Measurements from ENCODE around the gene TAF5L. TPM values are rescaled to one million over a fixed set of nuclear protein-coding genes. Genes with fewer than 3 reads are reported as not detected.

Gene TAF5L
- 10 to 100 TPM; 20.5 to 30.4 (median 24.6) TPM for total RNA-seq

- Histone ChIP-seq H3K36me3 (peaks cover 0 to 4% of the 10 kb centered on the region in 2 donors), H3K27me3 (no peaks in the 10 kb centered on the region), H3K4me3 (peak within 1 kb of the TSS; percentile 80 to 83), H3K27ac (peak within 1 kb of the TSS; percentile 66 to 96 (median 94)), H3K9me3 (no peaks in the 10 kb centered on the region), H3K4me1 (peaks cover 5 to 54% (median 12%) of the 10 kb centered on the region in 3 donors)
- peak; percentile 59 to 72 for TF ChIP-seq POLR2A (IDR thresholded peaks at IDR 0.05)
- no peak for TF ChIP-seq EP300 (IDR thresholded peaks at IDR 0.05)
- TF ChIP-seq POLR2AphosphoS5 (IDR thresholded peaks at IDR 0.05), result peak; percentile 43
- peak in 3 of 4 experiments; percentile 20 to 32 (median 30) for TF ChIP-seq CTCF (IDR thresholded peaks at IDR 0.05)
- ATAC-seq, result peak; percentile 97
- WGBS, 2 donors (ENCODE audit: low coverage in 1 of 2), result 0% methylated on average over 4 to 7 of the region's 97 CpGs
These were observed at the start of gene TAF5L, which contains the start of gene URB2 for GRCh38 chr1:229625915-229626831. TSS of gene TAF5L (minus strand) at chr1:229626122. CDS start at chr1:229614482, 11,640 bp downstream. TSS of gene URB2 (plus strand) at chr1:229626247. CDS start at chr1:229627634, 1,387 bp downstream.

DNA sequence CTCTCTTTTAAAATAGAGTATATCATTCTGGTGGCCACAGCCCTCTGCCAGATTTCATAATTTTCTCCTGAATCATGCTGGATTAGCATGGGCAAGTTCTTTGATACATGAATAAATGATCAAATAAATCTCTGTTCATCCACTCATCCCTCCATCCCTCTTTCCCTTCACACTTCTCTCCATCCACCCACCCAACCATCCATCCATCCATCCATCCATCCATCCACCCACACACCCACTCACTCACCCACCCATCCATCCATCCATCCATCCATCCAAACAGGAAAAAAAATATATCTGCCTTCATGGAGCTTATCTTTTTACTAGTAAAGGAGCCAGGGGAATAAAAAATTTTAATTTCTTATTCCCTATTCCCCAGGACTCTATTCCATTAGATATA is 49.5 kb upstream of the TAF5L start:
- H3K9me3 ChIP-seq, result no peaks in the 10 kb centered on the region
- H3K4me3 ChIP-seq, result no peak overlapping the region
- H3K27me3 ChIP-seq, result no peaks in the 10 kb centered on the region
- H3K4me1 ChIP-seq, result no peaks in the 10 kb centered on the region
- no peaks in the 10 kb centered on the region for H3K36me3 ChIP-seq
- no peak for TF ChIP-seq EP300 (IDR thresholded peaks at IDR 0.05)
- no peak for TF ChIP-seq CTCF (IDR thresholded peaks at IDR 0.05)
- TF ChIP-seq POLR2A (IDR thresholded peaks at IDR 0.05), result no peak
- TF ChIP-seq POLR2AphosphoS5 (IDR thresholded peaks at IDR 0.05), result no peak
- ATAC-seq, result no peak
- H3K27ac ChIP-seq, result no peak overlapping the region

DNA sequence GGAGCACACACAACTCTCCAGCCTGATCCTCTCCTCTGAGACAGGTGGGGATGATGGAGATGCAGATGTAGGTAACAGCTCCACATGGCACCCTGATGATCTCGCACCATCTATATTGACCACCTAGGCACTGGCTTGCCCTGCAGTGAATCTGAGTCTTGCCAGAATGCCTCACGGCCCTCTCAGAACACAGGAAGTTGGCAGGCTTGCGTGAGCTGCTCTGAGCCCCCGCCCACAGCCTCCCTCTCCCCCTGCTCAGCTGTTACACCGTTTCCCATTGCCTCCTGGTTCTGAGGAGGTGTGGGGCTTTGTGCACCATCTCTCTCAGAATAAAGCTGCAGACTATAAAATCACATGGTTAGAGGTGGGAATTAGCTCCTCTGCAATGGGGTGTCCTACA is 48.1 kb upstream of the TAF5L start:
- no peak for TF ChIP-seq CTCF (IDR thresholded peaks at IDR 0.05)
- TF ChIP-seq POLR2AphosphoS5 (IDR thresholded peaks at IDR 0.05), result no peak
- TF ChIP-seq POLR2A (IDR thresholded peaks at IDR 0.05), result no peak
- TF ChIP-seq EP300 (IDR thresholded peaks at IDR 0.05), result no peak
- no peaks in the 10 kb centered on the region for H3K27me3 ChIP-seq
- no peaks in the 10 kb centered on the region for H3K36me3 ChIP-seq
- H3K4me1 ChIP-seq, result peaks cover 0 to 4% (median 0%) of the 10 kb centered on the region in 3 donors
- H3K27ac ChIP-seq, result no peak overlapping the region
- WGBS, 2 donors (ENCODE audit: low coverage in 1 of 2), result 49 to 50% methylated on average over 1 to 3 of the region's 5 CpGs
- ATAC-seq, result no peak
- no peak overlapping the region for H3K4me3 ChIP-seq
- no peaks in the 10 kb centered on the region for H3K9me3 ChIP-seq

GRCh38 chr1:229672246-229672645 is 46.3 kb upstream of the TAF5L start:
- TF ChIP-seq EP300 (IDR thresholded peaks at IDR 0.05), result no peak
- TF ChIP-seq CTCF (IDR thresholded peaks at IDR 0.05), result no peak
- TF ChIP-seq POLR2AphosphoS5 (IDR thresholded peaks at IDR 0.05), result no peak
- TF ChIP-seq POLR2A (IDR thresholded peaks at IDR 0.05), result no peak
- Histone ChIP-seq H3K4me1 (peaks cover 0 to 4% (median 0%) of the 10 kb centered on the region in 3 donors), H3K4me3 (no peak overlapping the region), H3K27me3 (no peaks in the 10 kb centered on the region), H3K36me3 (no peaks in the 10 kb centered on the region), H3K9me3 (no peaks in the 10 kb centered on the region), H3K27ac (no peak overlapping the region)
- no peak for ATAC-seq
- 47 to 73% methylated on average over 1 to 2 of the region's 2 CpGs for WGBS, 2 donors (ENCODE audit: low coverage in 1 of 2)

Measured in gastroesophageal sphincter (tissue), 4 donors.